IMR-90 (cell line): ENCODE results near the gene GBA3.

Source experiments
- CEBPB ChIP-seq: IDR thresholded peaks from 2 replicates; pipeline ENCODE4 v1.6.1; 2012; ENCODE audit warnings: low read depth, low read length, improper control_type of control experiment
- POLR2A ChIP-seq: IDR thresholded peaks from 2 replicates; pipeline ENCODE4 v1.6.1; 2012; ENCODE audit warnings: mild to moderate bottlenecking, low read depth, low read length
- RAD21 ChIP-seq: IDR thresholded peaks from 2 replicates; pipeline ENCODE4 v1.6.1; 2012; ENCODE audit warnings: low read length, improper control_type of control experiment
- TF ChIP-seq, protein P1 (sequence below): conservative IDR thresholded peaks from 2 replicates; pipeline ENCODE4 v1.5.1; 2012; ENCODE audit warnings: mild to moderate bottlenecking, low read depth, low read length, improper control_type of control experiment
- TF ChIP-seq, protein P2 (sequence below): fragments of 150-350 bp; IDR thresholded peaks from 2 replicates; pipeline ENCODE4 v1.6.1; 2017; ENCODE audit warnings: mild to moderate bottlenecking, antibody characterized with exemption, low read length, low read depth

DNA sequence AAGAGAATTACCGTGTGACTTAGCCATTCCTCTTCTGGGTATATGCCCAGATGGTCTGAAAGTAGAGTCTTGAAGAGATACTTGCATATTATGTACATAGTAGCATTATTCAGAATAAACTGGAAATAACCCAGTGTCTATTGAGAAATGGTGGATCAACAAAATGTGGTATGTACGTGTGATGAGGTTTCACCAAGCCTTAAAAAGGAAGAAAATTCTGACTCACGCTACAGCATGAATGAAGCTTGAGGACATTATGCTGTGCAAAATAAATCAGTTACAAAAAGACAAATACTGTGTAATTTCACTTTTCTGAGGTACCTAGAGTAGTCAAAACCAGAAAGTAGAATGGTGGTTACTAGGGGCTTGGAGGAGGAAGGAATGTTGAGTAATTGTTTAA is 37.3 kb downstream of the GBA3 start:
- TF ChIP-seq, protein P1, sequence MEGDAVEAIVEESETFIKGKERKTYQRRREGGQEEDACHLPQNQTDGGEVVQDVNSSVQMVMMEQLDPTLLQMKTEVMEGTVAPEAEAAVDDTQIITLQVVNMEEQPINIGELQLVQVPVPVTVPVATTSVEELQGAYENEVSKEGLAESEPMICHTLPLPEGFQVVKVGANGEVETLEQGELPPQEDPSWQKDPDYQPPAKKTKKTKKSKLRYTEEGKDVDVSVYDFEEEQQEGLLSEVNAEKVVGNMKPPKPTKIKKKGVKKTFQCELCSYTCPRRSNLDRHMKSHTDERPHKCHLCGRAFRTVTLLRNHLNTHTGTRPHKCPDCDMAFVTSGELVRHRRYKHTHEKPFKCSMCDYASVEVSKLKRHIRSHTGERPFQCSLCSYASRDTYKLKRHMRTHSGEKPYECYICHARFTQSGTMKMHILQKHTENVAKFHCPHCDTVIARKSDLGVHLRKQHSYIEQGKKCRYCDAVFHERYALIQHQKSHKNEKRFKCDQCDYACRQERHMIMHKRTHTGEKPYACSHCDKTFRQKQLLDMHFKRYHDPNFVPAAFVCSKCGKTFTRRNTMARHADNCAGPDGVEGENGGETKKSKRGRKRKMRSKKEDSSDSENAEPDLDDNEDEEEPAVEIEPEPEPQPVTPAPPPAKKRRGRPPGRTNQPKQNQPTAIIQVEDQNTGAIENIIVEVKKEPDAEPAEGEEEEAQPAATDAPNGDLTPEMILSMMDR: no peak
- TF ChIP-seq CEBPB (no peak), POLR2A (no peak), RAD21 (no peak)
- TF ChIP-seq, protein P2, sequence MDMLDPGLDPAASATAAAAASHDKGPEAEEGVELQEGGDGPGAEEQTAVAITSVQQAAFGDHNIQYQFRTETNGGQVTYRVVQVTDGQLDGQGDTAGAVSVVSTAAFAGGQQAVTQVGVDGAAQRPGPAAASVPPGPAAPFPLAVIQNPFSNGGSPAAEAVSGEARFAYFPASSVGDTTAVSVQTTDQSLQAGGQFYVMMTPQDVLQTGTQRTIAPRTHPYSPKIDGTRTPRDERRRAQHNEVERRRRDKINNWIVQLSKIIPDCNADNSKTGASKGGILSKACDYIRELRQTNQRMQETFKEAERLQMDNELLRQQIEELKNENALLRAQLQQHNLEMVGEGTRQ: no peak
